HL-60 (cell line): ENCODE results near the gene MLLT1.

Experiments
- DNase-seq, 2 experiments: peaks; one replicate each; pipeline ENCODE4 v3.0.0-alpha.2; 2010 to 2020; ENCODE audit warnings: low read depth in 1 of 2, low spot score in 1 of 2
- H3K27ac ChIP-seq: fragments of 250-450 bp; sonication (Bioruptor Pico); replicated peaks from 2 replicates; pipeline ENCODE4 v1.5.1; 2020; ENCODE audit warnings: mild to moderate bottlenecking, moderate library complexity
- H3K27me3 ChIP-seq: fragments of 250-450 bp; sonication (Bioruptor Pico); 2 replicates; pipeline ENCODE4 v1.5.1; 2021; ENCODE audit warnings: mild to moderate bottlenecking, moderate library complexity; ENCODE audit not compliant: insufficient read depth, poor library complexity, severe bottlenecking
- H3K4me3 ChIP-seq: replicated peaks from 2 replicates; pipeline ENCODE4 v1.5.1; 2011; ENCODE audit warnings: mild to moderate bottlenecking, control low read depth, low read length; ENCODE audit not compliant: insufficient read depth
- GABPA ChIP-seq: IDR thresholded peaks from 2 replicates; pipeline ENCODE4 v1.6.1; 2012; ENCODE audit warnings: low read depth
- POLR2AphosphoS5 ChIP-seq: IDR thresholded peaks from 2 replicates; pipeline ENCODE4 v1.6.1; 2012; ENCODE audit warnings: low read depth
- SPI1 ChIP-seq: IDR thresholded peaks from 2 replicates; pipeline ENCODE4 v1.6.1; 2012; ENCODE audit warnings: low read depth, mild to moderate bottlenecking, borderline replicate concordance
- TF ChIP-seq, protein P1 (sequence below): IDR thresholded peaks from one replicate; pipeline ENCODE4 v1.5.1; 2011; ENCODE audit warnings: low read length, control low read depth, inconsistent platforms; ENCODE audit not compliant: insufficient read depth
- TF ChIP-seq, protein P2 (sequence below): IDR thresholded peaks from 2 replicates; pipeline ENCODE4 v1.6.1; 2012; ENCODE audit warnings: low read depth; ENCODE audit not compliant: insufficient replicate concordance

Gene MLLT1

DNA sequence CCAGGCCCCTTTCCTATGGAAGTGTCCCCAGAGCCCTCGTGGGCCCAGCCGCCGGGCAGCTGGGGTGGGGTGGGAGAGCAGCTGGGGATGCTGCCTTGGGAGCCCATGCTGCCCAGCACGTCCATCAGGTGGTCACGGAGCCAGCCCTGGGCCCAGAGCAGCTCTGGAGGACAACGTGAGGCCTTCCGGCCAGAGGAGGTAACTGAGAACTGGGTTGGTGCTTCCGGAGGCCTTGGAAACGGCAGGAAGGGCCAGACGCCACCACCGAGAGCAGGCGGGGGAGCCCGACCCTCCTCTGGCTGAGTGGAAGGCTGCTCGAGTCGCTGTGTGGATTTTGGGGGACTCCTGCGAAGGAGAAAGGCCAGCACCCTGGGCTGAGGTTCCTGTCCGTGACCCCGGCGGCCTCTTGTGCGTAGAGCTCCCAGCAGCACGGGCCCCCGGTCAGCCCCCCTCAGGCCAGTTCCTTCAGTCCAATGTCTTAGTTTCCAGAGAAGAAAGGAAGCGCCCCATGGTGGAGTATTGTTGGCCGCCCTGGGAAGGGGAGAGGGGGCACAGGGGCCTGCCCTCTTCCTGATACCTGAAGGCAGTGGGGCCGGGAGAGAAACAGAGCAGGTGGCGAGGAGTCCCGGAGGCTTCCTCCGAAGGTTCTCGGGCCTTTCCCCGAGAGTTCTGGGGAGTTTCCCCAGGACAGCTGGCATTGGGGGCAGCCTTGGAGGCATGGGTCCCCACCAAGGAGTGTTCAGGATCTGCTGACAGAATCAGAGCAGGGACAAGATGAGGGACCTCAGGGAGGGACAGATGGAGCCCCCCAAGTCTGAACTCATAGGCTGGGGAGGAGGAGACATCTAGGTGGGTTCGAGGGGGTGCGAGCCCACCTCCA, 68.8 kb downstream of the MLLT1 start:
- H3K4me3 ChIP-seq = no peak overlapping the region
- TF ChIP-seq GABPA = no peak
- TF ChIP-seq, protein P1, sequence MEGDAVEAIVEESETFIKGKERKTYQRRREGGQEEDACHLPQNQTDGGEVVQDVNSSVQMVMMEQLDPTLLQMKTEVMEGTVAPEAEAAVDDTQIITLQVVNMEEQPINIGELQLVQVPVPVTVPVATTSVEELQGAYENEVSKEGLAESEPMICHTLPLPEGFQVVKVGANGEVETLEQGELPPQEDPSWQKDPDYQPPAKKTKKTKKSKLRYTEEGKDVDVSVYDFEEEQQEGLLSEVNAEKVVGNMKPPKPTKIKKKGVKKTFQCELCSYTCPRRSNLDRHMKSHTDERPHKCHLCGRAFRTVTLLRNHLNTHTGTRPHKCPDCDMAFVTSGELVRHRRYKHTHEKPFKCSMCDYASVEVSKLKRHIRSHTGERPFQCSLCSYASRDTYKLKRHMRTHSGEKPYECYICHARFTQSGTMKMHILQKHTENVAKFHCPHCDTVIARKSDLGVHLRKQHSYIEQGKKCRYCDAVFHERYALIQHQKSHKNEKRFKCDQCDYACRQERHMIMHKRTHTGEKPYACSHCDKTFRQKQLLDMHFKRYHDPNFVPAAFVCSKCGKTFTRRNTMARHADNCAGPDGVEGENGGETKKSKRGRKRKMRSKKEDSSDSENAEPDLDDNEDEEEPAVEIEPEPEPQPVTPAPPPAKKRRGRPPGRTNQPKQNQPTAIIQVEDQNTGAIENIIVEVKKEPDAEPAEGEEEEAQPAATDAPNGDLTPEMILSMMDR = no peak
- no peak for DNase-seq
- H3K27ac ChIP-seq = no peak overlapping the region
- H3K27me3 ChIP-seq = no peaks in the 10 kb centered on the region

DNA sequence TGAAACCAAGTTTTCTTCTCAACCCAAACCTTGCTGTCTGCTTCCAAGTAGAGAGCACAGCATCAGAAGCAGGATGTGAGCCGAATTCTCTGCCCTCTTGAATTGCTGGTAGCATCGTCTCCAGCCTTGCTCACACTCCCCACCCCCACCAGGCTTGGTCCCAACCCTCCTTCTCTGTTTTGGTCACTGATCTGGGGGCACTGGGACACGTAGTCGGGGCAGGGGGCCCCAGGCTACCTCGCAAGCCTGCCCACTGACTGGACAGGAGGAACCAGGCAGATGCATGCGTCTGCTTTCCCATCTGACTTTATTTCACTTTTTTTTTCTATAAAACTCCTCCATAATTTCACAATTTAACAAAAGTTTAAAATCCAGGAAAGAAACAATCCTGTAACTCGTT, 69.7 kb downstream of the MLLT1 start:
- DNase-seq = no peak
- no peaks in the 10 kb centered on the region for H3K27me3 ChIP-seq
- H3K4me3 ChIP-seq = no peak overlapping the region
- TF ChIP-seq POLR2AphosphoS5 (no peak), SPI1 (no peak), GABPA (no peak)
- TF ChIP-seq, protein P1 = no peak
- TF ChIP-seq, protein P2, sequence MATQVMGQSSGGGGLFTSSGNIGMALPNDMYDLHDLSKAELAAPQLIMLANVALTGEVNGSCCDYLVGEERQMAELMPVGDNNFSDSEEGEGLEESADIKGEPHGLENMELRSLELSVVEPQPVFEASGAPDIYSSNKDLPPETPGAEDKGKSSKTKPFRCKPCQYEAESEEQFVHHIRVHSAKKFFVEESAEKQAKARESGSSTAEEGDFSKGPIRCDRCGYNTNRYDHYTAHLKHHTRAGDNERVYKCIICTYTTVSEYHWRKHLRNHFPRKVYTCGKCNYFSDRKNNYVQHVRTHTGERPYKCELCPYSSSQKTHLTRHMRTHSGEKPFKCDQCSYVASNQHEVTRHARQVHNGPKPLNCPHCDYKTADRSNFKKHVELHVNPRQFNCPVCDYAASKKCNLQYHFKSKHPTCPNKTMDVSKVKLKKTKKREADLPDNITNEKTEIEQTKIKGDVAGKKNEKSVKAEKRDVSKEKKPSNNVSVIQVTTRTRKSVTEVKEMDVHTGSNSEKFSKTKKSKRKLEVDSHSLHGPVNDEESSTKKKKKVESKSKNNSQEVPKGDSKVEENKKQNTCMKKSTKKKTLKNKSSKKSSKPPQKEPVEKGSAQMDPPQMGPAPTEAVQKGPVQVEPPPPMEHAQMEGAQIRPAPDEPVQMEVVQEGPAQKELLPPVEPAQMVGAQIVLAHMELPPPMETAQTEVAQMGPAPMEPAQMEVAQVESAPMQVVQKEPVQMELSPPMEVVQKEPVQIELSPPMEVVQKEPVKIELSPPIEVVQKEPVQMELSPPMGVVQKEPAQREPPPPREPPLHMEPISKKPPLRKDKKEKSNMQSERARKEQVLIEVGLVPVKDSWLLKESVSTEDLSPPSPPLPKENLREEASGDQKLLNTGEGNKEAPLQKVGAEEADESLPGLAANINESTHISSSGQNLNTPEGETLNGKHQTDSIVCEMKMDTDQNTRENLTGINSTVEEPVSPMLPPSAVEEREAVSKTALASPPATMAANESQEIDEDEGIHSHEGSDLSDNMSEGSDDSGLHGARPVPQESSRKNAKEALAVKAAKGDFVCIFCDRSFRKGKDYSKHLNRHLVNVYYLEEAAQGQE = no peak
- no peak overlapping the region for H3K27ac ChIP-seq

DNA sequence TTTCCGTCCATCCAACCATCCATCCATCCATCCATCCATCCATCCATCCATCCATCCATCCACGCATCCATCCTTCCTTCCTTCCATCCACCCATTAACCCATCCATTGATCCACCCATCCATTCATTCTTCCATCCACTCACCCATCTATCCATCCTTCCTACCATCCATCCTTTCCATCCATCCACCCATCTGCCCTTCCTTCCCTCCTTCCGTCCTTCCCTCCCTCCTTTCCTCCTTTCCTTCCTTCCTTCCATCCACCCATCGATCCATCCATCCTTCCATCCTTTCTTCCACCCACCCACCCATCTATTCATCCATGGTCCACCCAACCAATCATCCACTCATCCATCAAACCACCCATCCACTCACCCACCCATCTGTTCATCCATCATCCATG, 70.1 kb downstream of the MLLT1 start:
- Histone ChIP-seq H3K27ac (no peak overlapping the region), H3K27me3 (no peaks in the 10 kb centered on the region), H3K4me3 (no peak overlapping the region)
- TF ChIP-seq POLR2AphosphoS5 = no peak
- TF ChIP-seq, protein P2 = no peak
- TF ChIP-seq, protein P1 = no peak
- no peak for TF ChIP-seq SPI1
- TF ChIP-seq GABPA = no peak
- DNase-seq = no peak
